Loucy (cell line): ENCODE results near the gene EAF2.

Source experiments
- H2AFZ ChIP-seq: fragments of 200-600 bp; sonication (generic); 2 replicates; pipeline ENCODE4 v1.6.0; 2016; ENCODE audit warnings: antibody characterized with exemption, mild to moderate bottlenecking, low read length, moderate library complexity
- H3F3A ChIP-seq: fragments of 200-600 bp; 2 replicates; pipeline ENCODE4 v1.6.0; 2016; ENCODE audit warnings: antibody characterized with exemption, low read depth, mild to moderate bottlenecking
- H3K27me3 ChIP-seq: fragments of 200-600 bp; sonication (generic); 2 replicates; pipeline ENCODE4 v1.6.1; 2014; ENCODE audit warnings: low read length, mild to moderate bottlenecking; ENCODE audit not compliant: insufficient read depth, poor library complexity, severe bottlenecking
- H3K36me3 ChIP-seq: fragments of 200-600 bp; sonication (generic); 2 replicates; pipeline ENCODE4 v1.6.1; 2016; ENCODE audit warnings: low read length; ENCODE audit not compliant: insufficient read depth
- H3K4me1 ChIP-seq: fragments of 200-600 bp; sonication (generic); 2 replicates; pipeline ENCODE4 v1.5.1; 2014; ENCODE audit warnings: low read length, mild to moderate bottlenecking; ENCODE audit not compliant: insufficient read depth, poor library complexity, severe bottlenecking
- H3K4me2 ChIP-seq: fragments of 200-600 bp; sonication (generic); 2 replicates; pipeline ENCODE4 v1.6.0; 2014; ENCODE audit warnings: antibody characterized with exemption, low read length, low read depth, mild to moderate bottlenecking; ENCODE audit not compliant: poor library complexity, severe bottlenecking
- H3K4me3 ChIP-seq: fragments of 200-600 bp; sonication (generic); 2 replicates; pipeline ENCODE4 v1.5.1; 2014; ENCODE audit warnings: low read length, mild to moderate bottlenecking, mixed read lengths; ENCODE audit not compliant: poor library complexity, severe bottlenecking
- H3K79me2 ChIP-seq: fragments of 200-600 bp; sonication (generic); 2 replicates; pipeline ENCODE4 v1.6.1; 2014; ENCODE audit warnings: low read length; ENCODE audit not compliant: insufficient read depth
- H3K9ac ChIP-seq: fragments of 200-600 bp; sonication (generic); 2 replicates; pipeline ENCODE4 v1.6.0; 2014; ENCODE audit warnings: mild to moderate bottlenecking, low read depth, low read length, moderate library complexity; ENCODE audit not compliant: poor library complexity, severe bottlenecking
- H3K9me2 ChIP-seq: fragments of 200-600 bp; sonication (generic); replicated peaks from 2 replicates; pipeline ENCODE4 v1.6.1; 2016; ENCODE audit warnings: low read depth, low read length, mixed read lengths
- H3K9me3 ChIP-seq: fragments of 200-600 bp; sonication (generic); 2 replicates; pipeline ENCODE4 v1.6.1; 2014; ENCODE audit warnings: mild to moderate bottlenecking, antibody characterized with exemption, low read length, low read depth; ENCODE audit not compliant: insufficient read depth
- H4K20me1 ChIP-seq: fragments of 200-600 bp; sonication (generic); 2 replicates; pipeline ENCODE4 v1.6.0; 2014; ENCODE audit warnings: antibody characterized with exemption, low read length, mild to moderate bottlenecking; ENCODE audit not compliant: insufficient read depth, poor library complexity, severe bottlenecking
- EZH2phosphoT487 ChIP-seq: fragments of 200-600 bp; IDR thresholded peaks from 2 replicates; pipeline ENCODE4 v1.6.1; 2018; ENCODE audit warnings: antibody characterized with exemption, mild to moderate bottlenecking, moderate library complexity, borderline replicate concordance
- TF ChIP-seq, protein P1 (sequence below): fragments of 200-600 bp; sonication (generic); conservative IDR thresholded peaks from 2 replicates; pipeline ENCODE4 v1.5.1; 2014; ENCODE audit warnings: mild to moderate bottlenecking, antibody characterized with exemption, low read length

Gene EAF2

DNA sequence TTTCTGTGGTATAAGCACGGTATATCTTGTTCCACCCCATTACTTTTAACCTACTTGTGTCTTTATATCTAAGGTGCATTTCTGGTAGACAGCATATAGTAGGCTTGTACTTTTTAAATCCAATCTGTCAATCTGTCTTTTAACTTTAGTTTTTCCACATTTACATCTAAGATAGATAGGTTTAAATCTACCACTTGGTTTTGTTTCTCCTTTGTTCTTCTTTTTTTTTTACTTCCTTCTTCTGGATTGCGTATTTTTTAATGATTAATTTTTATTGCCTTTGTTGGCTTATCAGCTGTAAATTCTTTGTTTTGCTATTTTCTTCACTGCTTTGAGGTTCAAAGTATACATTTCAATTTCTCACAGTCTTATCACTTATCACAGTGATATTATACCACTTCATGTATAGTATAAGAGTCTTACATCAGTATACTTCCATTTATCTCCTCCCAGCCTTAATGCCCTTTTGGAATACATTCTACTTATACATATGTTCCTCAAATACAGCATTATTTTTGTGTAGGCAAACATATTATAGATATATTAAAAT lies 31.2 kb upstream of the EAF2 start:
- no peaks in the 10 kb centered on the region for H4K20me1 ChIP-seq
- no peaks in the 10 kb centered on the region for H3K79me2 ChIP-seq
- H3K4me2 ChIP-seq = no peak overlapping the region
- H3K27me3 ChIP-seq = no peaks in the 10 kb centered on the region
- H2AFZ ChIP-seq = no peak overlapping the region
- no peaks in the 10 kb centered on the region for H3K4me1 ChIP-seq
- H3F3A ChIP-seq = no peaks in the 10 kb centered on the region
- no peak overlapping the region for H3K9ac ChIP-seq
- peaks cover 56% of the 10 kb centered on the region for H3K36me3 ChIP-seq
- H3K9me2 ChIP-seq = no peaks in the 10 kb centered on the region
- no peaks in the 10 kb centered on the region for H3K9me3 ChIP-seq
- TF ChIP-seq EZH2phosphoT487 = no peak
- TF ChIP-seq, protein P1, sequence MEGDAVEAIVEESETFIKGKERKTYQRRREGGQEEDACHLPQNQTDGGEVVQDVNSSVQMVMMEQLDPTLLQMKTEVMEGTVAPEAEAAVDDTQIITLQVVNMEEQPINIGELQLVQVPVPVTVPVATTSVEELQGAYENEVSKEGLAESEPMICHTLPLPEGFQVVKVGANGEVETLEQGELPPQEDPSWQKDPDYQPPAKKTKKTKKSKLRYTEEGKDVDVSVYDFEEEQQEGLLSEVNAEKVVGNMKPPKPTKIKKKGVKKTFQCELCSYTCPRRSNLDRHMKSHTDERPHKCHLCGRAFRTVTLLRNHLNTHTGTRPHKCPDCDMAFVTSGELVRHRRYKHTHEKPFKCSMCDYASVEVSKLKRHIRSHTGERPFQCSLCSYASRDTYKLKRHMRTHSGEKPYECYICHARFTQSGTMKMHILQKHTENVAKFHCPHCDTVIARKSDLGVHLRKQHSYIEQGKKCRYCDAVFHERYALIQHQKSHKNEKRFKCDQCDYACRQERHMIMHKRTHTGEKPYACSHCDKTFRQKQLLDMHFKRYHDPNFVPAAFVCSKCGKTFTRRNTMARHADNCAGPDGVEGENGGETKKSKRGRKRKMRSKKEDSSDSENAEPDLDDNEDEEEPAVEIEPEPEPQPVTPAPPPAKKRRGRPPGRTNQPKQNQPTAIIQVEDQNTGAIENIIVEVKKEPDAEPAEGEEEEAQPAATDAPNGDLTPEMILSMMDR = no peak
- no peak overlapping the region for H3K4me3 ChIP-seq

DNA sequence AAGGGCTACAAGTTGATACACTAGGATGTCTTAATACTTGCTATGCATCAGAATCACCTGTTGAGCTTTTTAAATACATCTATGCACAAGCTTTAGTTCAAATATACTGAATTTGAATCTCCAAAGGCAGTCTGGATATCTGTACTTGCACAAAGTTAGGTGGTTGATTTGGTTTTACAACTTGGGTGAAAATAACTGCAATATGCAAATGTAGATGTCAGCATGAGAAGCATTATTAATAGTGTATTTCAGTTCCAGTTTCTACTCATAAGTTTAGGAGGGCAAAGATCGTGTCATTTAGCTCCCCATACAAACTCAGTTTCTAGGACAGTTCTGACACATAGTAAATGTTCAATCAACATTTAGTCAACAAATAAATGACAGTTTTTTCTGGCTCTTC lies 25.8 kb upstream of the EAF2 start:
- H3K9me3 ChIP-seq = no peaks in the 10 kb centered on the region
- no peak overlapping the region for H3K4me2 ChIP-seq
- H4K20me1 ChIP-seq = no peaks in the 10 kb centered on the region
- no peaks in the 10 kb centered on the region for H3K9me2 ChIP-seq
- H3F3A ChIP-seq = no peaks in the 10 kb centered on the region
- H2AFZ ChIP-seq = no peak overlapping the region
- peaks cover 71% of the 10 kb centered on the region for H3K36me3 ChIP-seq
- H3K9ac ChIP-seq = no peak overlapping the region
- H3K4me1 ChIP-seq = no peaks in the 10 kb centered on the region
- H3K4me3 ChIP-seq = no peak overlapping the region
- peaks cover 14% of the 10 kb centered on the region; the same call in 1 of the 2 replicates for H3K79me2 ChIP-seq
- H3K27me3 ChIP-seq = no peaks in the 10 kb centered on the region
- no peak for TF ChIP-seq EZH2phosphoT487
- TF ChIP-seq, protein P1 = no peak

DNA sequence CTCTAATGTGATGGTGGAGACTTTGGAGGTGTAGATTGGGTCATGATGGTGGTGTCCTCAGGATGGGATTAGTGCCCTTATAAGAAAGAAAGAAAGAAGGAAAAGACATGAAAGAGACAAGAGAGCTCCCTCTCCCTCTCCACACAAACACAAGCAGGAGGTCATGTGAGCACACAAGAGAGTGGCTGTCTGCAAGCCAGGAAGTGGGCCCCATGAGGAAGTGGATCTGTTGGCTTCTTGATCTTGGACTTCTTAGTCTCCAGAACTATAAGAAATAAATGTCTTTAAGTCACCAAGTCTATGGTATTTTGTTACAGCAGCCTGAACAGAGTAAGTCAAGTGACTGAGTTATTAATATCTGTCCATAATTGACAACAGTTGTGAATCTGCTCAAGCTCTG lies 17.3 kb upstream of the EAF2 start:
- peaks cover 11% of the 10 kb centered on the region for H3K4me1 ChIP-seq
- H3K9ac ChIP-seq = peak overlapping the region; percentile 3
- peaks cover 27% of the 10 kb centered on the region; the same call in 1 of the 2 replicates for H3K79me2 ChIP-seq
- peak overlapping the region; percentile 59 for H3K4me2 ChIP-seq
- peak overlapping the region; percentile 43 for H3K4me3 ChIP-seq
- no peaks in the 10 kb centered on the region for H4K20me1 ChIP-seq
- peaks cover 4% of the 10 kb centered on the region; the same call in 1 of the 2 replicates for H3K9me3 ChIP-seq
- no peak overlapping the region for H2AFZ ChIP-seq
- peaks cover 38% of the 10 kb centered on the region; the same call in 1 of the 2 replicates for H3K36me3 ChIP-seq
- H3K27me3 ChIP-seq = no peaks in the 10 kb centered on the region
- no peaks in the 10 kb centered on the region for H3K9me2 ChIP-seq
- TF ChIP-seq EZH2phosphoT487 = no peak
- TF ChIP-seq, protein P1 = no peak
- H3F3A ChIP-seq = no peaks in the 10 kb centered on the region
